ENCODE measurements around the gene CROCC. TPM values are rescaled to one million over a fixed set of nuclear protein-coding genes. Genes with fewer than 3 reads are reported as not detected.
"Not testable (repeated sequence)": the region's sequence is repeated elsewhere in the genome, so short reads cannot be mapped to it uniquely, and the experiment has no call there.

CROCC gene
- total RNA-seq, 4 donors from 2014 or later = 22.3 to 164 (median 68.4) TPM

DNA sequence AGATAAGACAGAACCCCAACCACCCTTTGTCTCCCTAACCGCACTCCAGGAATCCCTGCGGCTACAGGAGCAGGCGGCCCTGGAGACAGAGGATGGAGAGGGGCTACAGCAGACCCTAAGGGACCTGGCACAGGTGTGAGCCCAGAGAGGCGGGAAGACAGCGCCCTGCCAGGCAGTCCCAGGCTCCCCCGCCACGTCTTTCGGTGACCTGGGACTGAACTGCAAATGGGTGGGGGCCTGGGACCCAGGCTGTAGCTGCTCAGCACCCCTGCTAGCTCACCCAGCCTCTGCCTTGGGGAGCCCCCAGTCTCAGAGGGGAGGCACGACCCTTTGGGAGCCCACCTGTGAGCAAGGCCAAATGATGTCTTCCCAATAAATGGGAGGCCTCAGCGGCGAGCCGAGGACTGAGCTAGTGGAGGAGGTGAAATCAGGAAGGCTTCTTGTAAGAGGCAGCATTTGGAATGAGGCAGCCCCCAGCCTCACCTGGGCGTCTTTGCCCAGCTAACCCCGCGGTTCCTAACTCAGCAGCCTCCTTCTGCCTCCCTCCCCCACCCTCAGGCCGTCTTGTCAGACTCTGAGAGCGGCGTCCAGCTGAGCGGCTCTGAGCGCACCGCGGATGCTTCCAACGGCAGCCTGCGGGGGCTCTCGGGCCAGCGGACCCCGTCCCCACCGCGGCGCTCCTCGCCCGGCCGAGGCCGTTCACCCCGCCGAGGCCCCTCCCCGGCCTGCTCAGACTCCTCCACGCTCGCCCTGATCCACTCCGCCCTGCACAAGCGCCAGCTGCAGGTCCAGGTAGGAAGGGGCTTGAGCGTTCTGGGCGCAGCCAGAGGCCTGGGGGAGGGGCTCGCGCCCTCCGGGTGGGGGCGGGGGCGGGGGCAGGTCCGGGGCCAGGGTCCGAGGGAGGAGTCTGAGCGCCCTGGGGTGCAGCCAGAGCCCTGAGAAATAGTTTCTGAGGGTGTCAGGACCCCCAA, 16.9 kb downstream of the CROCC start:
- H3K9me3 ChIP-seq = no peaks in the 10 kb centered on the region
- peaks cover 0 to 97% (median 4%) of the 10 kb centered on the region in 3 donors for H3K36me3 ChIP-seq
- WGBS, 2 donors = 66% methylated on average over 51 of the region's 51 CpGs
- H3K27me3 ChIP-seq = no peaks in the 10 kb centered on the region
- no peak for DNase-seq (ENCODE audit: low spot score in 2 of 2)
- H3K4me1 ChIP-seq = no peaks in the 10 kb centered on the region
- no peak overlapping the region for H3K4me3 ChIP-seq
- no peak for TF ChIP-seq POLR2A (IDR thresholded peaks at IDR 0.05)
- TF ChIP-seq, protein P1, sequence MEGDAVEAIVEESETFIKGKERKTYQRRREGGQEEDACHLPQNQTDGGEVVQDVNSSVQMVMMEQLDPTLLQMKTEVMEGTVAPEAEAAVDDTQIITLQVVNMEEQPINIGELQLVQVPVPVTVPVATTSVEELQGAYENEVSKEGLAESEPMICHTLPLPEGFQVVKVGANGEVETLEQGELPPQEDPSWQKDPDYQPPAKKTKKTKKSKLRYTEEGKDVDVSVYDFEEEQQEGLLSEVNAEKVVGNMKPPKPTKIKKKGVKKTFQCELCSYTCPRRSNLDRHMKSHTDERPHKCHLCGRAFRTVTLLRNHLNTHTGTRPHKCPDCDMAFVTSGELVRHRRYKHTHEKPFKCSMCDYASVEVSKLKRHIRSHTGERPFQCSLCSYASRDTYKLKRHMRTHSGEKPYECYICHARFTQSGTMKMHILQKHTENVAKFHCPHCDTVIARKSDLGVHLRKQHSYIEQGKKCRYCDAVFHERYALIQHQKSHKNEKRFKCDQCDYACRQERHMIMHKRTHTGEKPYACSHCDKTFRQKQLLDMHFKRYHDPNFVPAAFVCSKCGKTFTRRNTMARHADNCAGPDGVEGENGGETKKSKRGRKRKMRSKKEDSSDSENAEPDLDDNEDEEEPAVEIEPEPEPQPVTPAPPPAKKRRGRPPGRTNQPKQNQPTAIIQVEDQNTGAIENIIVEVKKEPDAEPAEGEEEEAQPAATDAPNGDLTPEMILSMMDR (IDR thresholded peaks at IDR 0.05) = no peak
- no peak for TF ChIP-seq EP300 (IDR thresholded peaks at IDR 0.05)
- H3K27ac ChIP-seq = no peak overlapping the region

DNA sequence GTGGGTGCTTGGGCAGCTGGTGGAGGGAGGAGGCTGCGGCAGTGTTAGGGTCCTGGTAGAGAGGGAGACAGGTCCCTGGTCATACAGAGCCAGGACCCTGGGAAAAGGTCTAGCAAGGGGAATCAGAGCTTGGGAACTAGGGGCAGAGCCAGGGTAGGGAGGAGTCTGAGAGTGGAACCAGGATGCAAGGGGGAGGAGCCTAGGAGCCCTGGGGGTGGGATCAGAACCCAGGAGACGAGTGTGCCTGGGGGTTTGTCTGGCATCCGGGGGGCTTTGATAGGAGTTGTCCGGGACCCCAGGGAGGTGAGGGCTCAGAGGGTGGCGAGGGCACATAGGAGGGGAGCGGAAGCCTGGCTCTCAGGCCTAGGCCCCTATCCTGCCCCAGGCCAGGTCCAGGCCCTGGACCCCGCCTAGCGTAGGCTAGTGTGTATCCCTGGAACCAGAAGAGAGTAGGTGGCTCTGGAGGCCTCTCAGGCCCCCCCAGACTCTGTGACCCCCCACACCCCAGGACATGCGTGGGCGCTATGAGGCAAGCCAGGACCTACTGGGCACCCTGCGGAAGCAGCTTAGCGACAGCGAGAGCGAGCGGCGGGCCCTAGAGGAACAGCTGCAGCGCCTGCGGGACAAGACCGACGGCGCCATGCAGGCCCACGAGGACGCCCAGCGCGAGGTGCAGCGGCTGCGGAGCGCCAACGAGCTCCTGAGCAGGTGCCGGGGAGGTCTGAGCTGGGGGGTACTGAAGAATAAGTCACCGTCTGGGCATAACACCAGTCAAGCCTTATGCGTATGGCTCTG, 17.9 kb downstream of the CROCC start:
- H3K27me3 ChIP-seq; H3K4me3 ChIP-seq; H3K9me3 ChIP-seq; H3K27ac ChIP-seq; H3K4me1 ChIP-seq; DNase-seq (ENCODE audit: low spot score in 2 of 2): not testable (repeated sequence)
- WGBS, 2 donors = 92 to 94% methylated on average over 32 of the region's 32 CpGs
- H3K36me3 ChIP-seq = peaks cover 0 to 97% (median 4%) of the 10 kb centered on the region in 3 donors

DNA sequence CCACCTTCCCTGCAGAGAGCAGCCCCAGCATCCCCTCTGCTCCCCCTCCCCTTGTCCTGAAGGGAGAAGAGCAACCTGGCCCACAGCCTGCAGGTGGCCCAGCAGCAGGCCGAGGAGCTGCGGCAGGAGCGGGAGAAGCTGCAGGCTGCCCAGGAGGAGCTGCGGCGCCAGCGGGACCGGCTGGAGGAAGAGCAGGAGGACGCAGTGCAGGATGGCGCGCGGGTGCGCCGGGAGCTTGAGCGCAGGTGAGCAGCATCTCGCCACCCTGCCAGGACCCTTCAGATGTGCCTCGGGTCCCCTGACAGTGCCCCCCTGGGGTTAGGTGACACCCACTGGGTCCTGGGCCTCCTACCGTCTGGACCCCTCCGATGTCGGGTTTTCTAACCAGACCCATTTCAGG, 22.3 kb downstream of the CROCC start:
- Histone ChIP-seq H3K27ac (no peak overlapping the region), H3K9me3 (no peaks in the 10 kb centered on the region), H3K4me3 (no peak overlapping the region), H3K4me1 (no peaks in the 10 kb centered on the region), H3K27me3 (no peaks in the 10 kb centered on the region), H3K36me3 (peaks cover 0 to 97% (median 4%) of the 10 kb centered on the region in 3 donors)
- DNase-seq (ENCODE audit: low spot score in 2 of 2) = no peak
- TF ChIP-seq EP300 (IDR thresholded peaks at IDR 0.05) (no peak), POLR2A (IDR thresholded peaks at IDR 0.05) (no peak)
- TF ChIP-seq, protein P1 (IDR thresholded peaks at IDR 0.05) = no peak
- 89 to 94% methylated on average over 19 of the region's 19 CpGs for WGBS, 2 donors

DNA sequence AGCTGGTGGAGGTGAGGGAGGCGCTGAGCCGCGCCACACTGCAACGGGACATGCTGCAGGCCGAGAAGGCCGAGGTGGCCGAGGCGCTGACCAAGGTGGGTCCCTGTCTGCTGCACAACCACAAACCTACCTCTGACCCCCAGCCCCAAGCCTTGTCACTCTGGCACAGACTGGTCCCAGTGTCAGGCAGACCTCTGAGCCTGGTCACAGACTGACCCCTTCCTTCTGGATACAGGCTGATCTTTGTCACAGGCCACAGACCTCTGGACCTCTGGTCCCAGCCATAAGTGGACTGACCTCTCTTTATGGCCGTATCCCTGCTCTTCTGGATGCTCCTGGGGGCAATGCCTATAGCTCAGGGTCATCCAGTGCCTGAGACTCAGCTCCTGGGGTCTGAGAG, 23.8 kb downstream of the CROCC start:
- H3K4me3 ChIP-seq; H3K4me1 ChIP-seq; H3K27ac ChIP-seq; H3K27me3 ChIP-seq; DNase-seq (ENCODE audit: low spot score in 2 of 2); H3K9me3 ChIP-seq: not testable (repeated sequence)
- 74 to 85% methylated on average over 9 of the region's 9 CpGs for WGBS, 2 donors
- peaks cover 0 to 84% (median 4%) of the 10 kb centered on the region in 3 donors for H3K36me3 ChIP-seq

DNA sequence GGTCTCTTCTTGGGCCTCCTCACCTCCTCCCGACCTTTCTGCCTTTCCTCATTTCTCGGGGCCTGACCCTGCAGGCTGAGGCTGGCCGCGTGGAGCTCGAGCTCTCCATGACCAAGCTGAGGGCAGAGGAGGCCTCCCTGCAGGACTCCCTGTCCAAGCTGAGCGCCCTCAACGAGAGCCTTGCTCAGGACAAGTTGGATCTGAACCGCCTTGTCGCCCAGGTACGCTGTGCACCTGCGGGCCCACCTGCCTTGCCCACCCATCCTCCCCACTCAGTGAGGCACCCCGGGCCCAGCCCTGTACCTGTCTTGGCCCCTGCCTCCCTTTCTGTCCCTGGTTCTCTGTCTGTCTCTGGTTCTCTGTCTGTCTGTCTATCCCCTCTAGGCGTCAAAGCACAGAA, 24.5 kb downstream of the CROCC start:
- not testable (repeated sequence) for H3K4me1 ChIP-seq; DNase-seq (ENCODE audit: low spot score in 2 of 2); H3K4me3 ChIP-seq; H3K9me3 ChIP-seq; H3K27me3 ChIP-seq; H3K27ac ChIP-seq
- H3K36me3 ChIP-seq = peaks cover 0 to 77% (median 4%) of the 10 kb centered on the region in 3 donors
- WGBS, 2 donors = 82 to 84% methylated on average over 13 of the region's 13 CpGs

DNA sequence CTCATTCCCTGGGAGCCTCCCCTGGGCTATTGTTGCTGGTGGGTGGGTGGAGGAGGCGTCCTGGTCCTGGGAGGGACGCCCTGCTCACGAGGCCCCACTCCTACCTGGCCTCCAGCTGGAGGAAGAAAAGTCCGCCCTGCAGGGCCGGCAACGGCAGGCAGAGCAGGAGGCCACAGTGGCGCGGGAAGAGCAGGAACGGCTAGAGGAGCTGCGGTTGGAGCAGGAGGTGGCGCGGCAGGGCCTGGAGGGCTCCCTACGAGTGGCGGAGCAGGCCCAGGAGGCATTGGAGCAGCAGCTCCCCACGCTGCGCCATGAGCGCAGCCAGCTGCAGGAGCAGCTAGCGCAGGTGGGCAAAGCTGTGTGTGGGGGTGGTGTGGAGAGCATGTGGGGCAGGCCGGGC, 24.9 kb downstream of the CROCC start:
- Histone ChIP-seq H3K4me1 (no peaks in the 10 kb centered on the region), H3K9me3 (no peaks in the 10 kb centered on the region), H3K27ac (no peak overlapping the region), H3K4me3 (no peak overlapping the region), H3K27me3 (no peaks in the 10 kb centered on the region), H3K36me3 (peaks cover 0 to 73% (median 4%) of the 10 kb centered on the region in 3 donors)
- DNase-seq (ENCODE audit: low spot score in 2 of 2) = no peak
- 82% methylated on average over 19 of the region's 19 CpGs for WGBS, 2 donors
- TF ChIP-seq EP300 (IDR thresholded peaks at IDR 0.05) (no peak), POLR2A (IDR thresholded peaks at IDR 0.05) (no peak)
- TF ChIP-seq, protein P1 (IDR thresholded peaks at IDR 0.05) = no peak

DNA sequence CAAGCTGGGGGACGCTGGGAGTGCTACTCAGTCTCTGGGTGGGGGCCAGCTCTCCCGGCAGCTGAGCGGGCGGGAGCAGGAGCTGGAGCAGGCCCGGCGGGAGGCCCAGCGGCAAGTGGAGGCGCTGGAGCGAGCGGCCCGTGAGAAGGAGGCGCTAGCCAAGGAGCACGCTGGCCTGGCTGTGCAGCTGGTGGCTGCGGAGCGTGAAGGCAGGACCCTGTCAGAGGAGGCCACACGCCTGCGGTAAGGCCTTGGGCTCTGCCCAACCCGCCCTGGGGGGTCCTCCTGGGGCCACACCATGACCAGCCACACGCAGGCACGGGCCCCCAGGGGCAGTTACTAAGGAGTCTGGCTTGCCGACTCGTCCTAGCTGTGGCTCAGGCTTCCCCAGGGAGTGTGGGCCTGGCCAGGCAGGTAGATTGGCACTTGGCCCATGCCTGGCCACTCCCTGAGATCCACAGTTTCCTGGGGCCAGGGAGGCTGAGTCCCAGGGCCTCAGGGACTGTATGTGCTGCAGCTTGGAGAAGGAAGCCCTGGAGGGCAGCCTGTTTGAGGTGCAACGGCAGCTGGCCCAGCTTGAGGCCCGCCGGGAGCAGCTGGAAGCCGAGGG, 26.7 kb downstream of the CROCC start:
- peaks cover 0 to 55% (median 0%) of the 10 kb centered on the region in 3 donors for H3K36me3 ChIP-seq
- not testable (repeated sequence) for H3K4me1 ChIP-seq; DNase-seq (ENCODE audit: low spot score in 2 of 2); H3K4me3 ChIP-seq; H3K27ac ChIP-seq; H3K9me3 ChIP-seq; H3K27me3 ChIP-seq
- WGBS, 2 donors = 84 to 89% methylated on average over 18 to 26 of the region's 26 CpGs

DNA sequence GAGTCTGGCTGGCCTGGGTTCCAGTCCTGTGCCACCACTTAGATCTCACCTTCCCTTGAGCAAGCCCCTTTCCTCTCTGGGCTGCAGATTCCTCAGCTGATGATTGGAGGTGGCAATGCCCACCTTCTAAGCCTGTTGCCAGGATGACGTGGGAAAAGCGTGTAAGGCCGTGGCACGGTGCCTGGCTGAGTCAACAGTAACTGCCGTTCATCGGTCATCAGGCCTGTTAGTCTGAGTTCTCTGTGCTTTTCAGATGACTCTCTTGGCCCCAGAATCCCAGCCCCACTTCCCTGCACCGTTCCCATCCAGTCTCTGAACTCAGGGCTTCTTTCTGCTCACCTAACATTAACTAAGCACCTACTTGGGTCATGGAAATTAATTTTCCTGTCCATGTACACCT, 27.3 kb downstream of the CROCC start:
- H3K27me3 ChIP-seq; DNase-seq (ENCODE audit: low spot score in 2 of 2); H3K4me1 ChIP-seq; H3K4me3 ChIP-seq; H3K27ac ChIP-seq; H3K9me3 ChIP-seq: not testable (repeated sequence)
- peaks cover 0 to 49% (median 0%) of the 10 kb centered on the region in 3 donors for H3K36me3 ChIP-seq
- WGBS, 2 donors = 39 to 55% methylated on average over 7 of the region's 7 CpGs

DNA sequence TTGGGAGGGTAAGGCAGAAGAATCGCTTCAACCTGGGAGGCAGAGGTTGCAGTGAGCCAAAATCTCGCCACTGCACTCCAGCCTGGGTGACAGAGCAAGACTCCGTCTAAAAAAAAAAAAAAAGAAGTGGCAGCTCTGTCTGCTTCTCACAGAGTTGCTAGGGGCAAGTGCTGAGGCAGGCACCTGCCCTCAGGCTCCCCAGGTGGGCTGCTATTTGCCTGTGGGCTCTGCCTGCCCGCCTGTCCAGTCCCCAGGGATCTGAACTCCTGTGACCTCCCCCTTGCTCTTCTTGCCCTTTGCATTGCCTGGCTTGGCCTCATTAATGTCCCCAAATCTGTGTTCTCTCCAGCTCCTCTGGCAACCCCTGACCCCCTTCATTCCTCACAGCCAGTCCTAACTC, 30.6 kb downstream of the CROCC start:
- not testable (repeated sequence) for H3K27me3 ChIP-seq; DNase-seq (ENCODE audit: low spot score in 2 of 2); H3K9me3 ChIP-seq; H3K4me3 ChIP-seq; H3K4me1 ChIP-seq; H3K27ac ChIP-seq
- 90 to 92% methylated on average over 4 of the region's 4 CpGs for WGBS, 2 donors
- peaks cover 0 to 50% (median 0%) of the 10 kb centered on the region in 3 donors for H3K36me3 ChIP-seq
